Small intestine (tissue), 7 donors: ENCODE measurements around the gene CD101. TPM values are rescaled to one million over a fixed set of nuclear protein-coding genes. Genes with fewer than 3 reads are reported as not detected.

Source experiments
- DNase-seq, 2 donors: peaks; one replicate each; pipeline versions ENCODE4 v3.0.0 to v3.0.0-alpha.2; 2013
- FAIRE-seq: peaks from 2 replicates; lab custom pipeline; 2012; peaks lifted over from hg19 to GRCh38; lab: Jason Lieb, UNC
- H3K27ac ChIP-seq, 3 donors: one replicate each; pipeline ENCODE4 v1.5.1; 2013; ENCODE audit warnings: low read length in 2 of 3, mild to moderate bottlenecking in 2 of 3, control low read depth in 1 of 3, inconsistent platforms in 1 of 3, low read depth in 1 of 3, moderate library complexity in 1 of 3
- H3K27me3 ChIP-seq, 3 donors: one replicate each; pipeline ENCODE4 v1.6.1; 2013; ENCODE audit warnings: low read length in 3 of 3, inconsistent platforms in 1 of 3; ENCODE audit not compliant: control insufficient read depth in 3 of 3, insufficient read depth in 3 of 3
- H3K36me3 ChIP-seq, 3 donors: one replicate each; pipeline ENCODE4 v1.6.1; 2013; ENCODE audit warnings: low read length in 3 of 3, inconsistent platforms in 1 of 3, low read depth in 1 of 3, mild to moderate bottlenecking in 1 of 3, moderate library complexity in 1 of 3; ENCODE audit not compliant: control insufficient read depth in 3 of 3, insufficient read depth in 2 of 3
- H3K4me1 ChIP-seq, 3 donors: one replicate each; pipeline ENCODE4 v1.6.1; 2013; ENCODE audit warnings: low read length in 2 of 3, inconsistent platforms in 1 of 3, low read depth in 1 of 3, mild to moderate bottlenecking in 1 of 3, moderate library complexity in 1 of 3; ENCODE audit not compliant: control insufficient read depth in 3 of 3, insufficient read depth in 2 of 3
- H3K4me3 ChIP-seq, 3 donors: one replicate each; pipeline ENCODE4 v1.5.1; 2013; ENCODE audit warnings: low read length in 3 of 3, control low read depth in 1 of 3, inconsistent platforms in 1 of 3, low read depth in 1 of 3, mild to moderate bottlenecking in 1 of 3, moderate library complexity in 1 of 3
- H3K9me3 ChIP-seq, 2 donors: one replicate each; pipeline ENCODE4 v1.6.1; 2013; ENCODE audit warnings: low read depth in 1 of 2, low read length in 1 of 2; ENCODE audit not compliant: control insufficient read depth in 2 of 2, insufficient read depth in 1 of 2
- WGBS, 3 donors: extraction: QIAGEN DNeasy Blood & Tissue Kit; methylation state at CpG; one replicate each; pipeline ENCODE4 v1.1.7; 2013; 5-methylcytosine and 5-hydroxymethylcytosine counted together
- polyA plus RNA-seq, 4 donors: library from polyadenylated mRNA; stranded (reverse) in 3 of 4; unstranded in 1 of 4; fragments of 200-250 nt in 3 of 4; fragments of 120-200 nt in 1 of 4; gene quantifications; one replicate each; pipeline versions ENCODE4 v1.2.1 to v1.2.3, GENCODE V29; 2013
- donor health status: healthy with polysubstance abuse.
- donor health status: control.
- donor health status: control.
- donor health status: Bipolar disorder and iron deficiency.
- donor health status: healthy.

Gene CD101
- polyA plus RNA-seq, 4 donors: 1.3 to 6.2 (median 3.0) TPM

- H3K4me3 ChIP-seq: no peak overlapping the region
- H3K9me3 ChIP-seq: no peaks in the 10 kb centered on the region
- FAIRE-seq: no peak
- H3K4me1 ChIP-seq: no peaks in the 10 kb centered on the region
- DNase-seq: no peak
- H3K27me3 ChIP-seq: no peaks in the 10 kb centered on the region
- WGBS, 3 donors: 89 to 97% (median 94%) methylated on average over 3 of the region's 3 CpGs
- H3K36me3 ChIP-seq: peaks cover 0 to 4% (median 0%) of the 10 kb centered on the region in 3 donors
- no peak overlapping the region for H3K27ac ChIP-seq
These were observed 8.9 kb downstream of the CD101 start for GRCh38 chr1:117010310-117010969.

GRCh38 chr1:117011334-117011733 is 9.8 kb downstream of the CD101 start:
- Histone ChIP-seq H3K4me3 (no peak overlapping the region), H3K27me3 (no peaks in the 10 kb centered on the region), H3K27ac (no peak overlapping the region), H3K9me3 (no peaks in the 10 kb centered on the region), H3K4me1 (no peaks in the 10 kb centered on the region), H3K36me3 (peaks cover 0 to 4% (median 0%) of the 10 kb centered on the region in 3 donors)
- DNase-seq (no peak), FAIRE-seq (no peak)
- 91 to 96% (median 93%) methylated on average over 3 of the region's 3 CpGs for WGBS, 3 donors

- FAIRE-seq (no peak), DNase-seq (no peak)
- WGBS, 3 donors: 83 to 88% (median 83%) methylated on average over 5 of the region's 5 CpGs
- no peaks in the 10 kb centered on the region for H3K9me3 ChIP-seq
- no peak overlapping the region for H3K27ac ChIP-seq
- H3K36me3 ChIP-seq: peaks cover 0 to 4% (median 0%) of the 10 kb centered on the region in 3 donors
- H3K4me3 ChIP-seq: no peak overlapping the region
- H3K27me3 ChIP-seq: no peaks in the 10 kb centered on the region
- H3K4me1 ChIP-seq: no peaks in the 10 kb centered on the region
These were observed 11.8 kb downstream of the CD101 start for GRCh38 chr1:117013309-117013858.

- 87 to 88% (median 88%) methylated on average over 5 of the region's 5 CpGs for WGBS, 3 donors
- FAIRE-seq (no peak), DNase-seq (no peak)
- Histone ChIP-seq H3K27ac (no peak overlapping the region), H3K27me3 (no peaks in the 10 kb centered on the region), H3K4me1 (no peaks in the 10 kb centered on the region), H3K9me3 (no peaks in the 10 kb centered on the region), H3K36me3 (peaks cover 0 to 4% (median 0%) of the 10 kb centered on the region in 3 donors), H3K4me3 (no peak overlapping the region)
These were observed 12.6 kb downstream of the CD101 start for GRCh38 chr1:117014209-117014608.

DNA sequence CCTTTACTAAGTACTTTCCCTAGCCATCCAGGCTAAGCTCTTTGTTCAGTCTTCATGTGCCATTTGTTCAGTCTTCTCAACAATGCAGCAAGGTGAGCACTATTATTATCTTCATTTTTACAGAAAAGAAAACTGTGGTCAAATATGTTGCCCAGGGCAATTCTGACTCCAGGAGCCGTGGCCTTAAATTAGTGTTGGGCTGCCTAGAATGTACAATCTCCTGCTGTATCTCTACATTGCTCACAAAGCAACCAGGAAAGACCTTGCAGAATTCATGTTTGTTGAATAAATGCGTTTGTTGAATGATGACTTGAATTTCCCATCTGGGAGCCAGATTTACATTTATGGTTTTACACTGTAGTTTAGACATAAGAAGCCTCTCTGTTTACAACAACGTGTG is 14.2 kb downstream of the CD101 start:
- peaks cover 0 to 4% (median 0%) of the 10 kb centered on the region in 3 donors for H3K36me3 ChIP-seq
- no peak overlapping the region for H3K4me3 ChIP-seq
- no peaks in the 10 kb centered on the region for H3K27me3 ChIP-seq
- H3K9me3 ChIP-seq: no peaks in the 10 kb centered on the region
- no peaks in the 10 kb centered on the region for H3K4me1 ChIP-seq
- no peak for FAIRE-seq
- H3K27ac ChIP-seq: no peak overlapping the region
- DNase-seq: no peak
- 83 to 88% (median 86%) methylated on average over 3 of the region's 3 CpGs for WGBS, 3 donors

DNA sequence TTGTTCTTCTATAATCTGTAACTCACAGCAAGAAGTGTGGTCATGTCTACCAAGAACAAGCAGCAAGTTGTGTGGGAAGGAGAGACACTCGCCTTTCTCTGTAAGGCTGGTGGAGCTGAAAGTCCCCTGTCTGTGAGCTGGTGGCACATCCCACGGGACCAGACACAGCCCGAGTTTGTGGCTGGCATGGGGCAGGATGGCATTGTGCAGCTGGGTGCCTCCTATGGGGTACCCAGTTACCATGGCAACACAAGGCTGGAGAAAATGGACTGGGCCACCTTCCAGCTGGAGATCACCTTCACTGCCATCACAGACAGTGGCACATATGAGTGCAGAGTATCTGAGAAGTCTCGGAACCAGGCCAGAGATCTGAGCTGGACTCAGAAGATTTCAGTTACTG is 15.5 kb downstream of the CD101 start:
- 81 to 90% (median 89%) methylated on average over 4 of the region's 4 CpGs for WGBS, 3 donors
- H3K9me3 ChIP-seq: no peaks in the 10 kb centered on the region
- no peak overlapping the region for H3K27ac ChIP-seq
- no peaks in the 10 kb centered on the region for H3K27me3 ChIP-seq
- no peaks in the 10 kb centered on the region for H3K4me1 ChIP-seq
- H3K36me3 ChIP-seq: peaks cover 0 to 4% (median 0%) of the 10 kb centered on the region in 3 donors
- FAIRE-seq: no peak
- no peak for DNase-seq
- H3K4me3 ChIP-seq: no peak overlapping the region

DNA sequence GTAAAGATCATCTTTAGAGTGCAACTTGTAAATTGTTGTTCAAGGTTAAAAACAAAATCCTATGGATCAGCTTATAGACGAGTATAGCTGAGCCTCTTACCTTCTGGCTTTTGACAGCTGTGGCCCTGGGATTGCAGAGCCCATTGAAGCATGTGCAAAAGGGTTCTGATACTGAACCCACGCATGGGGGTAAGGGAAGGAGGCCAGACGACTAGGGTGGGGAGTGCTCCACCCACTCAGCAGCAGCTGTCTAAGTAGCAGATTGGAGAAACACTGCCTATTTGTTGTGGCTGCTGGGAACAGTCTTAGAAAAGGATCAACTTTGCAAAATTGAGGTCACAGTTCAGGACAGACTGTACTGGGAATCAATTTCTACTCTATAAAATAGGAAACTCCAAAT is 16.1 kb downstream of the CD101 start:
- DNase-seq: no peak
- FAIRE-seq: no peak
- H3K27ac ChIP-seq: no peak overlapping the region
- WGBS, 3 donors: 33 to 43% (median 43%) methylated on average over 3 of the region's 3 CpGs
- H3K27me3 ChIP-seq: no peaks in the 10 kb centered on the region
- no peak overlapping the region for H3K4me3 ChIP-seq
- H3K36me3 ChIP-seq: peaks cover 0 to 4% (median 0%) of the 10 kb centered on the region in 3 donors
- H3K4me1 ChIP-seq: no peaks in the 10 kb centered on the region
- H3K9me3 ChIP-seq: no peaks in the 10 kb centered on the region

GRCh38 chr1:117020526-117021156 is 19.1 kb downstream of the CD101 start:
- no peak overlapping the region for H3K4me3 ChIP-seq
- 19 to 29% (median 27%) methylated on average over 1 of the region's 1 CpG for WGBS, 3 donors
- H3K4me1 ChIP-seq: no peaks in the 10 kb centered on the region
- no peak for FAIRE-seq
- no peaks in the 10 kb centered on the region for H3K36me3 ChIP-seq
- DNase-seq: no peak
- no peak overlapping the region for H3K27ac ChIP-seq
- H3K27me3 ChIP-seq: no peaks in the 10 kb centered on the region
- H3K9me3 ChIP-seq: no peaks in the 10 kb centered on the region
